NCI-H345 treated with DMSO at 0.1 percent for 48 hours (cell line): ENCODE data around the gene BEST4.
"Not testable (repeated sequence)": the region's sequence is repeated elsewhere in the genome, so short reads cannot be mapped to it uniquely, and the experiment has no call there.

Source experiments
- DNase-seq: peaks from one replicate; lab custom pipeline; 2025; ENCODE audit not compliant: unreplicated experiment; lab: John Stamatoyannopoulos, UW

Gene BEST4

DNA sequence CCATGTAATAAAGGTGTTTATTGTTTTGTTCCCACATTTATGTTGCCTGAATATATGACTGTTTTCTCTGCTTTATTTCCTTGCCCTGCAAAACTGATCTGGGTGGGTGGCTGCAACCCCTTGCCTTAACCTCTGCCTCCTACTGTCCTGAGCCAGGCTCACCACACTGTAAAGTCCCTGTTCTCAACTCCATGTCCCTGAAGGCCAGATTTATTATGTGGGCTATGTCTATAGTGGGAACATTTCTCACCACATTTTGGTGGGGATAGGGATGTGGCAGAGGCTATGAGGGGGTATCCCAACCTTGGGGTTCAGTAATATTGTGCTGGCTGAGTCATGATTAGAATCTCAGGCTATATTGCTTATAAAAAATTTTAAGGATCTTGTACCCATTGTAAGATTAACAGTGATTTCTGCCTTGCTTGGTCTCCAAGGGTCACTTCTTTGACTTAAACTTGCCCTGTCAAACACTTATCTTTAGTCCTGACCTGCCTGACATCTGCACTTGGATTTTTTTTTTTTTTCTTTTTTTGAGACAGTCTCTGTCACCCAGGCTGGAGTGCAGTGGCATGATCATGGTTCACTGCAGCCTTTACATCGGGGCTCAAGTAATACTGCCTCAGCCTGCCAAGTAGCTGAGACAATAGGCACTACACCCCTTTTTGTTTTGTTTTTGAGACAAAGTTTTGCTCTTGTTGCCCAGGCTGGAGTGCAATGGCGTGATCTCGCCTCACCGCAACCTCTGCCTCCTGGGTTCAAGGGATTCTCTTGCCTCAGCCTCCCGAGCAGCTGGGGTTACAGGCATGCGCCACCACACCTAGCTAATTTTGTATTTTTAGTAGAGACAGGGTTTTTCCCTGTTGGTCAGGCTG, 9.0 kb downstream of the BEST4 start:
- DNase-seq: no peak

GRCh38 chr1:44777969-44778635, 9.9 kb downstream of the BEST4 start:
- no peak for DNase-seq

DNA sequence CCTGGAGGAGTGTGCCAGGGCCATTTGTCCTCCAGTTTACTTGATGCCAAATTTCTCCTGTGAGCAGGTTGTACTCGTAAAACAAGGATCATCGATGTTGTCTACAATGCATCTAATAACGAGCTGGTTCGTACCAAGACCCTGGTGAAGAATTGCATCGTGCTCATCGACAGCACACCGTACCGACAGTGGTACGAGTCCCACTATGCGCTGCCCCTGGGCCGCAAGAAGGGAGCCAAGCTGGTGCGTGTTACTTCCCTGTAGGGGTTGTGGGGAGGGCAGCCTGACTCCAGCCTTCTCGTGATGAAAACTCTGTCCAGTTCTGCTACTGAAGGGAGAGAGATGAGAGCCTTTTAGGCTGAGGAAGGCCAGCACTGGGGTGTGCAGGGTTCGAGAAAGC, 10.4 kb downstream of the BEST4 start:
- no peak for DNase-seq

DNA sequence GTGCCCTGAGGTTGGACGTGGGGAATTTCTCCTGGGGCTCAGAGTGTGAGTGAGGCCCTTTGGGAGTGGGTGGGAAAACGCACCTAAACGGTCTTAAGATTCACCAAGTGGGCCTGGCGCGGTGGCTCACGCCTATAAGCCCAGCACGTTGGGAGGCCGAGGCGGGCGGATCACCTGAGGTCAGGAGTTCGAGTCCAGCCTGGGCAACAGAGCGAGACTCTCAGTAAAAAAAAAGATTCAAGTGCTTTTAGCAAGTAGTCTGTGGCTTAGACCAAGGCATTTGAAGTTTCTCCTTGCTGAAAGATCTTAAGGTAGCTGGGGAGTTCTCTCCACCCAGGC, 11.3 kb downstream of the BEST4 start:
- no peak for DNase-seq

DNA sequence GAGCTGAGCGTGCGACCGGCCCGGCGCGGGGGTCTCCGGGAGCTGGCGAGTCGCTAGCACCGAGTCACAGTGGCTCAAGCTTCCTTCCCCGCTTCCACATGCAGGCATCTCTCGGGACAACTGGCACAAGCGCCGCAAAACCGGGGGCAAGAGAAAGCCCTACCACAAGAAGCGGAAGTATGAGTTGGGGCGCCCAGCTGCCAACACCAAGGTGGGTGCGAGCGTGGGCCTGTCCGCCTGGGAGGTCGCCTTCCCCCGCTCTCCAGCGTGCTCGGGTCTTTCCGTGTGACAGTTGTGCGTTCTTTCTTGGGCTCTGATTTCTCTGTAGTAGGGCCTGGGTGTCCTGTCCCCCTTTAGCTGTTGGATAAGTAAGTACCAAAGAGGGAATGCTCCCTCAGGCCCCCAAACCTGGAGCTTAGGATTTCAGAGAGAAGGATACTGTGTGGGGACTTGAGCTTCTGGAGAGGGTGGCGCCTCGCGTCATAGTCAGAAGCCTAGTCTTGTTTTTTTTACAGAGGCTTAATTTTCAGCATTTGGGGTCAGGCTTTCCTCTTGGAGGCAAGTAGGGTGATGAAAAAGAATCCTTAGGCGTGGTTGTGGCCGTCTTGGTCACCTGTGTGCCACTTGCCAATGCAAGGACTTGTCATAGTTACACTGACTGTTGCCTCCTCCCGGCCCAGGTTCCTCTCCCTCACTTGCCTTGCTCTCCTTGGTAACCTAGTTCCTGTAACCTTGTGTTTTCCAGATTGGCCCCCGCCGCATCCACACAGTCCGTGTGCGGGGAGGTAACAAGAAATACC, 11.8 kb downstream of the BEST4 start:
- DNase-seq: no peak

DNA sequence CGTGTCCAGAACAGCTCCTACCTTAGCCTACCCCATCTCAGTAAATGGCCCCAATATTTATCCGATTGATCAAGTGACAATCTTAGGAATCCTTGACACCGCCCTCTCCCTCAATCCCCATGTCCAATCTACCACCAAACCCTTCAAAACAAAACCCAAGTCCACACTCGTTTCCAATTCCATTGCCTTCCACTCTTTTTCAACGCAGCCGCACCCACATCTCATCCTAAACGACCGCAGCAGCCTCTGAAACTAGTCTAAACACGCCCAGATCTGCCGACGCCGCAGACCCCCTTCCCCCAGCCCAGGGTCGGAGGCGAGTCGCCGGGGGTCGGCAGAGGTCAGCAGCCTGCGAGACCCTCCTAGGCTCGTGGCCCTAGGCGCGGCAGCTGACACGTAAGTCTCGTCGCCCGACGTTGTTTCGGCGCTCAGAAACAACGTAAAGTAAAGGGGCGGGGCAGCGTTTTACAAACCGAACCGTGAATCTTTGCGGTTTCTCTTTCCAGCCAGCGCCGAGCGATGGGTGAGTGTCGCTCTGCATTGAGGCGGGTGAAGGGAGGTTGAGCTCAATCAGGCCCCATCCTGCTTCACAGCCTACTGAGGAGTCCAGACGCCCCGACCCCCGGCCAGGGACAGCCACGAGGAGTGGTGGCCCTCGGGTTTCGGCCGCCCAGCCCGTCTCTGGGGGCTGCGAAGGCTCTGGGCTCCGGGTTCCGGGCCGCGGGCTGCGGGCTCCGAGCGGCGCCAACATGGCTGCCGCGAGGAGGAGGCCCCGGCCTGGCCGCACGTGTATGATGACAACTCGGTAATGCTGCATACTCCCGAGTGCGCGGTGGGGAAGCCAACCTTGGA, 12.7 kb downstream of the BEST4 start, which contains the start of gene RPS8:
Gene RPS8 (plus strand): TSS at position 463 of the 852 bp plus-strand sequence. CDS start 57 bp downstream, at position 520.
- peak; percentile 83 for DNase-seq

GRCh38 chr1:44766421-44766820, 21.5 kb downstream of the BEST4 start:
- DNase-seq: not testable (repeated sequence)

GRCh38 chr1:44760876-44761275, 27.1 kb downstream of the BEST4 start:
- no peak for DNase-seq

DNA sequence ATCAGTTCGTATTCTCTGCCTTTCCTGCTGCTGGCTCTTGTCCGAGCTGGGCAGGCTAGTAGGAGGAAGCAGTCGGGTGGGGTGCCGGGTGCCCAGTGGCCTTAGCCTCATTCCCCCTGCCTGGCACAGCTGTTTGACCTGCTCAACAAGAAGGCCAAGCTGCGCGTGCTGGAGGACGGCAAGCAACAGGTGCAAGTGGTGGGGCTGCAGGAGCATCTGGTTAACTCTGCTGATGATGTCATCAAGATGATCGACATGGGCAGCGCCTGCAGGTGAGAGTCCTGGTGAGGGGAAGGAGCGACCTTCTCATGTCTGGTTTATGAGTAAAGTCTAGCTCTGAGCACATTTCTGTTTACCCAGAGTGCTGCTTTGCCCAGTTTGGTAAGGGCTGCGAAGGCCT, 28.9 kb downstream of the BEST4 start:
- DNase-seq: no peak

DNA sequence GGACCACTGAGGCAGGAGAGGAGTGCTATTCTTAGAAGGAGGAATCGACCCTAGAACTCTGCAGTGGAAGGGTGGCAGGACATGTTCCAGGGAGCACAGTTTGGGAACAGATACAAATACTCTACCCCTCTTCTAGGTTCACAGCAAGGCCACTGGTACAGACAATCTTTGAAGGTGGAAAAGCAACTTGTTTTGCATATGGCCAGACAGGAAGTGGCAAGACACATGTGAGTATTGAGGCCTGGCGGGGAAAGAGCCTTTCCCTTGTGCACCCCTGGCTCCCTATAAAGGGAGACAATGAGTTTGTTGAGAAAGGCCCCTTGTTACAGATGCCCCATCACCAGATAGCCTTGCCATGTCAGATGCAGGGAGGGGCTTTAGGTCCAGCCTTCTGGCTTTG, 30.6 kb downstream of the BEST4 start:
- DNase-seq: no peak

DNA sequence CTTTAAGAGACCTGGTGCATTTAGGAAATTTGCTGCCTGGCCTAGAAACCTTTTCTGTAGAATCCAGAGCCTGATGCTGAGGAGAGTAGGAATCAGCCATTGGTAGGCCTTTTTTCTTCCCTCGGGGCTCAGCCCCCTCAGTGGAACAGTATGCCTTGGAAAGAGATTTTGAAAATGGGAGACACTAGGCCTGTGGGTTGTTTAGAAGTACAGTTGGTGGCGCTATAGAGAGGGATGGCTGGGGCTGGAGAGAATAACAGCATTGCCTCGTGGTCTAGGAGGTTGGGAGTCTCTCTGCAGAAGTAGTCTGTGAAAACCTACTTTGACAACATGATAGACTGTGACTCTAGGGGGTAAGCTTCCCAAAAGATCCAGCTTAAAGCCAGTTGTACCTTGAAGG, 40.1 kb downstream of the BEST4 start:
- no peak for DNase-seq

DNA sequence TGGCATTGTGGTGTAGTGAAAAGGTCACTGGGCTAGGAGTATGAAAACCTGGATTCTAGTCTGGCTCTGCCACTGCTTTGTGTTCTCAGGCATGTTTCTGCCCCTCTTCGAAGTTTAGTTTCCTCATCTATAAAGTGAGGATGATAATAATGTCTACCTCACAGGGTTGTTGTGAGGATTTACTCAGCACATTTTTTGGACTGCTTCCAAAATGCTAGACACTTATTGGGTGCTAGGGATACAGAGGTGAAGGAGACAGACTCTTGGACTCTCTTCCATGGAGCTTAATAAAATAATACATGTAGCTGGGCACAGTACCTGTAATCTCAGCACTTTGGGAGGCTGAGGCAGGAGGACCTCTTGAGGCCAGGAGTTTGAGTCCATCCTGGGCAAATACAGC, 44.8 kb downstream of the BEST4 start:
- no peak for DNase-seq

DNA sequence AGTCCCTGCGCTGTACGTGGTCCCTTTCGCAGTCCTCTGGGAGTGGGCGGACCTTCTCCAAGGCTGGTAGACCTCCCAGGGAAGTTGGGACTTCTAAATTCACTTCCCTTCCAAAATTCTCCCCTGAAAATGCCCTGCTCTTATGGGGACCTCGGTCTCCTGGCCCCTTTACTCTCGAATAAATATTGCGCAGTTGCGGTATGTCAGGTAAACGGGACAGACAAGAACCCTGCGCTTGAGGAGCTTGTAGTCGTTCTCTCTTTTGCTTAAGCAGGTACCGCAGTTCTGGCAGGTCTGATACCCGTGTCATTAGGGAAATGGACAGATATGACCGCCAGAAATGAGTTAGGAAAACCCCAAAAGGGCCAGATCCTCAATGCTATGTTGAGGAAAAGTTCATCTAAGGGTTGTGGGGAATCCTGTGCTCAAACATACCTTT, 47.8 kb downstream of the BEST4 start:
- no peak for DNase-seq

GRCh38 chr1:44739307-44740178, 48.4 kb downstream of the BEST4 start, which contains the start of gene KIF2C:
KIF2C (plus strand) TSS chr1:44739837; CDS start chr1:44739933, 96 bp downstream.
- DNase-seq: peak; percentile 96

- DNase-seq: not testable (repeated sequence)
These were observed 49.0 kb downstream of the BEST4 start for GRCh38 chr1:44738953-44739306.

- DNase-seq: no peak
These were observed 52.0 kb downstream of the BEST4 start for GRCh38 chr1:44735992-44736391.

DNA sequence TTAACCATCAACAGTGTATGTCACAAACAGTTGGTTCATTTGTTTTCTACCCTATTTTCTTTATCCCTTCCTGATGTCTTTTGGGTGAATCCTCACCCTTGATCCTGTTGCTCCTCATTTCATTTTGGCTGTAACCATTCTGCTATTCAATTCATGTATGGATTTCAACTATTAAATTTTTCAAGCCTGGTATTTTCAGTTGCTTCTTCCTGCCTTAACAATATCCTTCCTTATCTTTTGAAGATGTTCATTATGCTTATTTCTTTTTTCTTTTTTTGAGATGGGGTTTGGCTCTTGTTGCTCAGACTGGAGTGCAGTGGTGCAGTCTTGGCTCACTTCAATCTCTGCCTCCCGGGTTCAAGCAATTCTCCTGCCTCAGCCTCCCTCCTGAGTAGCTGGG, 54.2 kb downstream of the BEST4 start:
- DNase-seq: no peak
